Ishikawa (cell line): ENCODE measurements around the gene ARL4D.

Experiments used
- CEBPB ChIP-seq: IDR thresholded peaks from 2 replicates; pipeline ENCODE4 v1.6.1; 2012
- CREB1 ChIP-seq: IDR thresholded peaks from 2 replicates; pipeline ENCODE4 v1.6.1; 2012; ENCODE audit warnings: low read depth
- EGR1 ChIP-seq: IDR thresholded peaks from 2 replicates; pipeline ENCODE4 v1.6.1; 2012
- EP300 ChIP-seq: IDR thresholded peaks from 2 replicates; pipeline ENCODE4 v1.6.1; 2012; ENCODE audit warnings: borderline replicate concordance
- NFIC ChIP-seq: IDR thresholded peaks from 2 replicates; pipeline ENCODE4 v1.6.1; 2012
- RAD21 ChIP-seq: IDR thresholded peaks from 2 replicates; pipeline ENCODE4 v1.6.1; 2012; ENCODE audit warnings: low read depth
- TAF1 ChIP-seq: IDR thresholded peaks from 2 replicates; pipeline ENCODE4 v1.6.1; 2012; ENCODE audit warnings: low read depth, mild to moderate bottlenecking
- TCF12 ChIP-seq: IDR thresholded peaks from 2 replicates; pipeline ENCODE4 v1.6.1; 2012; ENCODE audit warnings: low read depth
- USF1 ChIP-seq: IDR thresholded peaks from 2 replicates; pipeline ENCODE4 v1.6.1; 2012
- YY1 ChIP-seq: IDR thresholded peaks from 2 replicates; pipeline ENCODE4 v1.6.1; 2012; ENCODE audit warnings: low read depth
- ZBTB7A ChIP-seq: IDR thresholded peaks from 2 replicates; pipeline ENCODE4 v1.6.1; 2012; ENCODE audit warnings: low read depth
- TF ChIP-seq, protein P1 (sequence below): IDR thresholded peaks from 2 replicates; pipeline ENCODE4 v1.6.1; 2012
- TF ChIP-seq, protein P2 (sequence below): IDR thresholded peaks from 2 replicates; pipeline ENCODE4 v1.6.1; 2012; ENCODE audit warnings: low read depth, mild to moderate bottlenecking

- TF ChIP-seq TAF1: no peak
- no peak for TF ChIP-seq USF1
- no peak for TF ChIP-seq CREB1
- no peak for TF ChIP-seq RAD21
- TF ChIP-seq CEBPB: no peak
- TF ChIP-seq, protein P1, sequence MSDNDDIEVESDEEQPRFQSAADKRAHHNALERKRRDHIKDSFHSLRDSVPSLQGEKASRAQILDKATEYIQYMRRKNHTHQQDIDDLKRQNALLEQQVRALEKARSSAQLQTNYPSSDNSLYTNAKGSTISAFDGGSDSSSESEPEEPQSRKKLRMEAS: no peak
- TF ChIP-seq ZBTB7A: no peak
- no peak for TF ChIP-seq YY1
- TF ChIP-seq, protein P2, sequence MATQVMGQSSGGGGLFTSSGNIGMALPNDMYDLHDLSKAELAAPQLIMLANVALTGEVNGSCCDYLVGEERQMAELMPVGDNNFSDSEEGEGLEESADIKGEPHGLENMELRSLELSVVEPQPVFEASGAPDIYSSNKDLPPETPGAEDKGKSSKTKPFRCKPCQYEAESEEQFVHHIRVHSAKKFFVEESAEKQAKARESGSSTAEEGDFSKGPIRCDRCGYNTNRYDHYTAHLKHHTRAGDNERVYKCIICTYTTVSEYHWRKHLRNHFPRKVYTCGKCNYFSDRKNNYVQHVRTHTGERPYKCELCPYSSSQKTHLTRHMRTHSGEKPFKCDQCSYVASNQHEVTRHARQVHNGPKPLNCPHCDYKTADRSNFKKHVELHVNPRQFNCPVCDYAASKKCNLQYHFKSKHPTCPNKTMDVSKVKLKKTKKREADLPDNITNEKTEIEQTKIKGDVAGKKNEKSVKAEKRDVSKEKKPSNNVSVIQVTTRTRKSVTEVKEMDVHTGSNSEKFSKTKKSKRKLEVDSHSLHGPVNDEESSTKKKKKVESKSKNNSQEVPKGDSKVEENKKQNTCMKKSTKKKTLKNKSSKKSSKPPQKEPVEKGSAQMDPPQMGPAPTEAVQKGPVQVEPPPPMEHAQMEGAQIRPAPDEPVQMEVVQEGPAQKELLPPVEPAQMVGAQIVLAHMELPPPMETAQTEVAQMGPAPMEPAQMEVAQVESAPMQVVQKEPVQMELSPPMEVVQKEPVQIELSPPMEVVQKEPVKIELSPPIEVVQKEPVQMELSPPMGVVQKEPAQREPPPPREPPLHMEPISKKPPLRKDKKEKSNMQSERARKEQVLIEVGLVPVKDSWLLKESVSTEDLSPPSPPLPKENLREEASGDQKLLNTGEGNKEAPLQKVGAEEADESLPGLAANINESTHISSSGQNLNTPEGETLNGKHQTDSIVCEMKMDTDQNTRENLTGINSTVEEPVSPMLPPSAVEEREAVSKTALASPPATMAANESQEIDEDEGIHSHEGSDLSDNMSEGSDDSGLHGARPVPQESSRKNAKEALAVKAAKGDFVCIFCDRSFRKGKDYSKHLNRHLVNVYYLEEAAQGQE: no peak
- no peak for TF ChIP-seq EP300
- no peak for TF ChIP-seq EGR1
- no peak; the same call in 1 of the 2 replicates for TF ChIP-seq TCF12
- TF ChIP-seq NFIC: no peak
Observed at GRCh38 chr17:43410557-43411368, 12.0 kb downstream of the ARL4D start.
